ENCODE results near the gene SPATA9.

Gene SPATA9, protein sequence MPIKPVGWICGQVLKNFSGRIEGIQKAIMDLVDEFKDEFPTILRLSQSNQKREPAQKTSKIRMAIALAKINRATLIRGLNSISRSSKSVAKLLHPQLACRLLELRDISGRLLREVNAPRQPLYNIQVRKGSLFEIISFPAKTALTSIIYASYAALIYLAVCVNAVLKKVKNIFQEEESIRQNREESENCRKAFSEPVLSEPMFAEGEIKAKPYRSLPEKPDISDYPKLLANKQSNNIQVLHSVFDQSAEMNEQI

GRCh38 chr5:95682891-95683290, at the start of gene SPATA9:
SPATA9 (minus strand) TSS chr5:95682991; CDS start chr5:95682854, 137 bp downstream.
- H3K4me2 ChIP-seq = no peak within 1 kb of the TSS
- H3K36me3 ChIP-seq = no peaks in the 10 kb centered on the region
- no peak within 1 kb of the TSS for H3K4me3 ChIP-seq
- peaks cover 6% of the 10 kb centered on the region; the same call in 1 of the 2 replicates for H3K9me3 ChIP-seq
- TF ChIP-seq Cebpa-rat (IDR thresholded peaks at IDR 0.05) = no peak
- H4K20me1 ChIP-seq = no peaks in the 10 kb centered on the region
- H3K27ac ChIP-seq = no peak within 1 kb of the TSS
- no peaks in the 10 kb centered on the region for H3K27me3 ChIP-seq
- H3K9ac ChIP-seq = no peak within 1 kb of the TSS
- no peaks in the 10 kb centered on the region for H3K4me1 ChIP-seq

DNA sequence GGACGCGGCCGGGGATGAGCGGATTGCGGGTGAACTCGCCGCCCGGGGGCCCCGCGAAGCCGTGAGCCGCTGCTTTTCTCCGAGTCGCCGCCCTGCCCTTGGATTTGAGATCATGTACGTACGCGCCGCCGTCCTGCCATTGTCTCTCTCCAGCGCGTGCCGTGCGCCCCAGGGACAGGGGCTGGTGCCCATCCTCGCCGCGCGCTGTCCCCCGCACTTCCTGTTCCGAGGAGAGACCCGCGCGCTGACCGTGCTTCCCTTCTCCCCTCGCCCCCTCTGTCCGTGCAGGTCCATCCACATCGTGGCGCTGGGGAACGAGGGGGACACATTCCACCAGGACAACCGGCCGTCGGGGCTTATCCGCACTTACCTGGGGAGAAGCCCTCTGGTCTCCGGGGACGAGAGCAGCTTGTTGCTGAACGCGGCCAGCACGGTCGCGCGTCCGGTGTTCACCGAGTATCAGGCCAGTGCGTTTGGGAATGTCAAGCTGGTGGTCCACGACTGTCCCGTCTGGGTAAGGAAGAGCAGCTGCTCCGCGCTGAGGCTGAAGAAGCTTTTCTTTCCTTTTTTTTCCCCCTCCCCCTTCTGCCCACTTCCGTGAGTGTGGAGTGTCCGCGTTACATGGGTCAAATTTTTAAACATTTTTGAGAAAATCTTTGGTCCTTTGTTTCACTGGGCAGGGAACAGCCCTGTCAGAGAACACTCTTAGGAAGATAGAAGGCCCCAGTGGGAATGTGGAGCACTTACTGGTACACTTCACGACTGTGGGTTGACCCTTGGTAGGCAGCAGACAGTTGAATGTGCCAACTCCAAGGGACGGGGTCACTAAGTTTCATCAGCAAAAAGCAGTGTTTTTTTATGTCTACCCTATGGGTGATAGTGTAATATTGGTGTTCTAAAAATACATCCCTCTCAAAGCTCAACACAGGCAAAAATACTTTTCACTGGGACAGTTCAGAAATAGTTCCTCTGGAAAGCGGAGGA, 49.1 kb upstream of the SPATA9 start:
- H3K27me3 ChIP-seq = no peaks in the 10 kb centered on the region
- H3K4me3 ChIP-seq = peak overlapping the region; percentile 91
- no peaks in the 10 kb centered on the region for H3K9me3 ChIP-seq
- peaks cover 17% of the 10 kb centered on the region; the same call in 1 of the 2 replicates for H4K20me1 ChIP-seq
- peaks cover 55% of the 10 kb centered on the region for H3K4me1 ChIP-seq
- peak overlapping the region; percentile 70 for H3K4me2 ChIP-seq
- peak overlapping the region; percentile 90 for H3K9ac ChIP-seq
- TF ChIP-seq Cebpa-rat (IDR thresholded peaks at IDR 0.05) = no peak
- peaks cover 9% of the 10 kb centered on the region; the same call in 1 of the 2 replicates for H3K36me3 ChIP-seq
- peak overlapping the region; percentile 92 for H3K27ac ChIP-seq

- Histone ChIP-seq H3K4me3 (peak within 1 kb of the TSS; percentile 91), H3K9me3 (no peaks in the 10 kb centered on the region), H3K9ac (peak within 1 kb of the TSS; percentile 90), H3K27ac (peak within 1 kb of the TSS; percentile 92), H3K27me3 (no peaks in the 10 kb centered on the region), H3K4me1 (peaks cover 59% of the 10 kb centered on the region), H3K4me2 (peak within 1 kb of the TSS; percentile 70), H3K36me3 (peaks cover 9% of the 10 kb centered on the region; the same call in 1 of the 2 replicates), H4K20me1 (peaks cover 17% of the 10 kb centered on the region; the same call in 1 of the 2 replicates)
- TF ChIP-seq Cebpa-rat (IDR thresholded peaks at IDR 0.05) = no peak
These were observed 48.2 kb upstream of the SPATA9 start, which contains the start of gene RHOBTB3 for GRCh38 chr5:95730730-95731570. RHOBTB3 (plus strand) TSS chr5:95731336; CDS start chr5:95731683, 347 bp downstream.

DNA sequence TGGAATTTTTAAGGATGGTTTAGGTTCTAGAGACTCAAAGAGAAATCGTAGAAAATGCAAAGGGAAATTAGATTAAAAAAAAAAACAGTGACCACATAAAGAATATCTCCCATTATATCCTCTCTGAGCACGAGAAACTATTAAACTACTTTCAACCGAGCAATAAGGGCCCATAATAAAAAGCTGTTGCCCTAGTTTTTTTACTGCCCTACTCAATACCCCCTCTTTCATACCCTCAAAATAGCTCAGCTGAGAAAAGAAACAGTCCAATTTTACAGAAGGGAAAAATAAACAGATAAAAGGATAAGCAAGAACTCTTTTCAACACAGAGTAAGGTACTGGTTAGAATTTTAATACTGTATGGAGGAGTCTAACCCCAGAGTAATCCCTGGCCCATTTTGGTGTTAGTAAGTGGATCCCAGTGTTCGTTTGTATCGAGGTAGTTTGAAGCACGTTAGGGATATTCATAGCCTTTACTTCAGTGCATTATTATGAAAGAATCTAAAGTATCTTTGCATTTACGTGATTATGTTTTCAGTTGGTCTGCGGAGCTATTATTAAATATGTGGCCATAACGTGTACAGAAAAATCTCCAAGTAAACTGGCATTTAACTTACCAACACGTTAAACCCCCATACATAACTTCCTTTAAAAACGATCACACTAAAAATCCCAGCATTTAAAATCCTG, 47.4 kb upstream of the SPATA9 start:
- H3K27ac ChIP-seq = peak overlapping the region; percentile 92
- TF ChIP-seq Cebpa-rat (IDR thresholded peaks at IDR 0.05) = no peak
- H3K27me3 ChIP-seq = no peaks in the 10 kb centered on the region
- H3K9ac ChIP-seq = peak overlapping the region; percentile 90
- peak overlapping the region; percentile 70 for H3K4me2 ChIP-seq
- peak overlapping the region; percentile 91 for H3K4me3 ChIP-seq
- H4K20me1 ChIP-seq = peaks cover 17% of the 10 kb centered on the region; the same call in 1 of the 2 replicates
- peaks cover 58% of the 10 kb centered on the region for H3K4me1 ChIP-seq
- 0 out of 2 replicates have a peak, but pooled peaks cover 5% of the 10 kb centered on the region for H3K36me3 ChIP-seq
- H3K9me3 ChIP-seq = no peaks in the 10 kb centered on the region

- Histone ChIP-seq H3K4me1 (peaks cover 51% of the 10 kb centered on the region), H3K36me3 (0 out of 2 replicates have a peak, but pooled peaks cover 5% of the 10 kb centered on the region), H3K4me2 (peak overlapping the region; percentile 70), H4K20me1 (peaks cover 11% of the 10 kb centered on the region; the same call in 1 of the 2 replicates), H3K27ac (no peak overlapping the region), H3K27me3 (no peaks in the 10 kb centered on the region), H3K9ac (no peak overlapping the region), H3K9me3 (no peaks in the 10 kb centered on the region), H3K4me3 (0 out of 2 replicates have a peak overlapping the region, but pooled peaks have one; percentile 91)
- no peak for TF ChIP-seq Cebpa-rat (IDR thresholded peaks at IDR 0.05)
These were observed 46.6 kb upstream of the SPATA9 start for GRCh38 chr5:95729115-95730010.

DNA sequence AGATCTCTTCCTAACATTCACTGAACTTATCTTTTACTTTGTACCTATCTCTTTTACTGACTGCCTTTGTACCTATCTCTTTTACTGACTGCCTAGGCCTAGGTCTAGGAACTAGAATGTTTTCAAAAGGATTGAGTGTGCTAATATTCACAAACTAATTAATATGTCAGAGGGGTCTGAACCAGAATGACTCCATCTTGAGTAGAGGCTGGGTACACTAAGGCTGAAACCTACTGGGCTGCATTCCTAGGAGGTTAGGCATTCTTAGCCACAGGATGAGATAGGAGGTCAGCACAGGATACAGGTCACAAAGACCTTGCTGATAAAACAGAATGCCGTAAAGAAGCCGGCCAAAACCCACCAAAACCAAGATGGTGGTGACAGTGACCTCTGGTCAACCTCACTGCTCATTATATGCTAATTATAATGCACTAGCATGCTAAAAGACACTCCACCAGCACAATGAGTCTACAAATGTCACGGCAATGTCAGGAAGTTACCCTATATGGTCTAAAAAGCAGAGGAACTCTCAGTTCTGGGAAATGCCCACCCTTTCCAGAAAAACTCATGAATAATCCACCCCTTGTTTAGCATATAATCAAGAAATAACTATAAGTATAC, 45.8 kb upstream of the SPATA9 start:
- H3K27ac ChIP-seq = no peak overlapping the region
- no peak overlapping the region for H3K4me3 ChIP-seq
- H3K4me1 ChIP-seq = peaks cover 46% of the 10 kb centered on the region
- no peak overlapping the region for H3K4me2 ChIP-seq
- H4K20me1 ChIP-seq = peaks cover 3% of the 10 kb centered on the region; the same call in 1 of the 2 replicates
- no peaks in the 10 kb centered on the region for H3K27me3 ChIP-seq
- H3K36me3 ChIP-seq = 0 out of 2 replicates have a peak, but pooled peaks cover 2% of the 10 kb centered on the region
- H3K9ac ChIP-seq = no peak overlapping the region
- TF ChIP-seq Cebpa-rat (IDR thresholded peaks at IDR 0.05) = no peak
- H3K9me3 ChIP-seq = no peaks in the 10 kb centered on the region

GRCh38 chr5:95727764-95728191, 45.0 kb upstream of the SPATA9 start:
- peaks cover 43% of the 10 kb centered on the region for H3K4me1 ChIP-seq
- H3K4me3 ChIP-seq = no peak overlapping the region
- H3K27me3 ChIP-seq = no peaks in the 10 kb centered on the region
- no peak overlapping the region for H3K9ac ChIP-seq
- no peaks in the 10 kb centered on the region for H3K36me3 ChIP-seq
- H3K9me3 ChIP-seq = no peaks in the 10 kb centered on the region
- peak overlapping the region; percentile 48 for H3K4me2 ChIP-seq
- TF ChIP-seq Cebpa-rat (IDR thresholded peaks at IDR 0.05) = no peak
- no peak overlapping the region for H3K27ac ChIP-seq
- H4K20me1 ChIP-seq = no peaks in the 10 kb centered on the region
